Measurements from ENCODE around the gene WARS2. TPM values are rescaled to one million over a fixed set of nuclear protein-coding genes. Genes with fewer than 3 reads are reported as not detected.

Gene WARS2
- total and polyA plus RNA-seq, 2 of the 8 experiments (the other 6 are each of a cell fraction or from before 2014, with no cell fraction given), result 4.3 to 12.9 TPM

- DNase-seq (ENCODE audit: low read depth in 1 of 2, low spot score in 2 of 2), result peak in 1 of 2 experiments; percentile 75
- peak in 1 of 2 experiments; percentile 9; a peak in 1 of 4 replicates for TF ChIP-seq RAD21 (IDR thresholded peaks at IDR 0.05 in 1 of 2, conservative IDR thresholded peaks at IDR 0.05 in 1 of 2; ENCODE audit: low read depth in 2 of 2, low read length in 2 of 2)
- peak; percentile 12 for TF ChIP-seq ASH2L (IDR thresholded peaks at IDR 0.05; ENCODE audit: low read length)
- TF ChIP-seq PHF8 (conservative IDR thresholded peaks at IDR 0.05; ENCODE audit: low read depth, low read length), result no peak
- no peak for TF ChIP-seq SP2 (IDR thresholded peaks at IDR 0.05; ENCODE audit: low read length)
- no peak for TF ChIP-seq SP1 (IDR thresholded peaks at IDR 0.05; ENCODE audit: low read depth, low read length)
- no peak for TF ChIP-seq JUND (IDR thresholded peaks at IDR 0.05; ENCODE audit: low read length)
- TF ChIP-seq EP300 (IDR thresholded peaks at IDR 0.05; ENCODE audit: borderline replicate concordance in 1 of 2, low read depth in 2 of 2, low read length in 2 of 2), result no peak
- TF ChIP-seq USF2 (IDR thresholded peaks at IDR 0.05; ENCODE audit: low read length), result no peak
- TF ChIP-seq RNF2 (IDR thresholded peaks at IDR 0.05; ENCODE audit: borderline replicate concordance, low read depth, low read length, missing control alignments, poor library complexity, severe bottlenecking), result peak; percentile 52
- peak; percentile 49; the same call in 1 of the 2 replicates for TF ChIP-seq SUZ12 (IDR thresholded peaks at IDR 0.05; ENCODE audit: low read length)
Measured at GRCh38 chr1:118989878-118990378, 150.5 kb downstream of the WARS2 start.

More at GRCh38 chr1:118989878-118990378, 150.5 kb downstream of the WARS2 start:
- peaks cover 4% of the 10 kb centered on the region; the same call in 1 of the 2 replicates for H3K23me2 ChIP-seq (ENCODE audit: low read depth, low read length)
- no peak overlapping the region for H3K27ac ChIP-seq (ENCODE audit: low read depth, low read length)
- POLR2A ChIA-PET (ENCODE audit: partially characterized antibody), result interaction anchor here (0.9 to 2.7 kb wide), 4 partner anchors 10 to 17 kb away, joined by 3 to 7 read pairs (median 3); no protein-coding TSS in a partner anchor
- H2AK5ac ChIP-seq (ENCODE audit: low read depth, low read length), result no peak overlapping the region
- H3K23ac ChIP-seq (ENCODE audit: insufficient read length), result no peak overlapping the region
- H3K14ac ChIP-seq (ENCODE audit: insufficient read length), result no peak overlapping the region
- no peak overlapping the region for H4K5ac ChIP-seq (ENCODE audit: insufficient read length, low read depth, low read length)
- H2BK120ac ChIP-seq (replicated peaks; ENCODE audit: low read depth, low read length), result no peak overlapping the region
- H3K4me2 ChIP-seq (ENCODE audit: insufficient read depth in 1 of 2, low read depth in 2 of 2, low read length in 2 of 2), result peak overlapping the region; percentile 62 to 83
- H3K9ac ChIP-seq (replicated peaks in 1 of 4; ENCODE audit: extremely low read depth in 1 of 4, low read depth in 3 of 4, low read length in 3 of 4), result no peak overlapping the region
- no peaks in the 10 kb centered on the region for H3K79me2 ChIP-seq (ENCODE audit: control insufficient read depth in 1 of 2, insufficient read depth in 2 of 2, low read length in 2 of 2)
- 0 out of 2 replicates have a peak overlapping the region, but pooled peaks have one; percentile 72 for H2BK15ac ChIP-seq (ENCODE audit: low read length)
- CTCF ChIA-PET (ENCODE audit: partially characterized antibody), result interaction anchor here (0.6 to 3.0 kb wide), 9 partner anchors 10 to 766 kb away, joined by 3 to 13 read pairs (median 4); no protein-coding TSS in a partner anchor
- no peak overlapping the region for H4K8ac ChIP-seq (ENCODE audit: extremely low read depth, insufficient read depth, low read length)
- no peak overlapping the region for H4K91ac ChIP-seq (replicated peaks; ENCODE audit: insufficient read length, low read length)
- peaks cover 13 to 55% (median 26%) of the 10 kb centered on the region in 4 experiments for H3K4me1 ChIP-seq (replicated peaks in 1 of 4; ENCODE audit: control insufficient read depth in 3 of 4, insufficient read depth in 4 of 4, low read length in 3 of 4)
- H3K18ac ChIP-seq (ENCODE audit: extremely low read depth, low read length), result peak overlapping the region; percentile 90
- peak overlapping the region; percentile 36; the same call in 1 of the 2 replicates for H2AFZ ChIP-seq (ENCODE audit: low read length)
- peak overlapping the region; percentile 95; the same call in 1 of the 2 replicates for H2BK12ac ChIP-seq (ENCODE audit: low read depth, low read length)
- H4K20me1 ChIP-seq (replicated peaks in 1 of 2; ENCODE audit: control insufficient read depth in 1 of 2, insufficient read depth in 2 of 2, low read length in 2 of 2), result peaks cover 7 to 16% of the 10 kb centered on the region in 2 experiments
- no peaks in the 10 kb centered on the region for H3K79me1 ChIP-seq (ENCODE audit: low read depth, low read length)
- H3K9me3 ChIP-seq (ENCODE audit: insufficient read depth in 2 of 2, low read depth in 1 of 2, low read length in 1 of 2), result no peaks in the 10 kb centered on the region
- 2% methylated on average over 22 of the region's 22 CpGs; no CpG with 5 or more reads in 1 of the 2 experiments for WGBS, 2 experiments (ENCODE audit: extremely low coverage in 1 of 2, insufficient coverage in 1 of 2, insufficient read length in 1 of 2, insufficient replicate concordance in 2 of 2, low coverage in 1 of 2, low lambda C conversion rate in 2 of 2, missing lambda C conversion rate in 1 of 2)
- H3K56ac ChIP-seq (replicated peaks; ENCODE audit: insufficient read length, low read depth, low read length), result no peak overlapping the region
- H3K4me3 ChIP-seq (ENCODE audit: extremely low read depth in 1 of 4, insufficient read depth in 2 of 4, low read depth in 3 of 4, low read length in 4 of 4), result peak overlapping the region in 3 of 4 experiments; percentile 30 to 60 (median 42); a peak in 6 of 8 replicates
- no peak overlapping the region; the same call in 1 of the 2 replicates for H2BK5ac ChIP-seq (ENCODE audit: low read depth, low read length)
- no peak overlapping the region for H3K4ac ChIP-seq (replicated peaks; ENCODE audit: insufficient read length, low read depth, low read length)
- peaks cover 0 to 2% (median 0%) of the 10 kb centered on the region in 4 experiments; a peak in 1 of 8 replicates for H3K36me3 ChIP-seq (ENCODE audit: control insufficient read depth in 2 of 4, insufficient read depth in 4 of 4, low read length in 3 of 4)
- FAIRE-seq, result peak; percentile 24
- peaks cover 87 to 100% (median 100%) of the 10 kb centered on the region in 4 experiments for H3K27me3 ChIP-seq (replicated peaks in 1 of 4; ENCODE audit: control insufficient read depth in 3 of 4, extremely low read depth in 1 of 4, insufficient read depth in 3 of 4, low read length in 3 of 4)
- no peak overlapping the region for H2BK20ac ChIP-seq (ENCODE audit: low read length)

Data from H1 (cell line).